GM12878 (cell line): ENCODE measurements around the gene SSUH2. TPM values are rescaled to one million over a fixed set of nuclear protein-coding genes. Genes with fewer than 3 reads are reported as not detected.
"Not testable (repeated sequence)": the region's sequence is repeated elsewhere in the genome, so short reads cannot be mapped to it uniquely, and the experiment has no call there.

Experiments
- ATAC-seq: fragments of 200-7000 bp; cut with Tn5 transposase; 3 replicates; pipeline ENCODE4 v1.9.1; 2020; ENCODE audit warnings: mild to moderate bottlenecking, moderate library complexity
- BruUV-seq: library from RNA; stranded (reverse); fragments of 400-500 nt; replicated peaks from 2 replicates; lab custom pipeline; 2021; lab: Mats Ljungman, UMichigan
- CTCF ChIA-PET: fragments of 300-600 bp; sonication (Branson Sonifier 250); formaldehyde crosslinking; extraction: SDS; loops from one replicate; lab custom pipeline; 2021; ENCODE audit warnings: inconsistent platforms; lab: Yijun Ruan, JAX
- POLR2A ChIA-PET: fragments of 350-600 bp; formaldehyde crosslinking; extraction: SDS; loops from one replicate; lab custom pipeline; 2021; ENCODE audit warnings: inconsistent platforms; lab: Charles Lee
- RAD21 ChIA-PET: fragments of 300-600 bp; sonication (Branson Sonifier 250); formaldehyde crosslinking; loops from one replicate; lab custom pipeline; 2023; ENCODE audit warnings: antibody characterized with exemption; ENCODE audit not compliant: unreplicated experiment; lab: Charles Lee
- SMC1A ChIA-PET: fragments of 300-600 bp; sonication (Branson Sonifier 250); formaldehyde crosslinking; loops from one replicate; lab custom pipeline; 2023; ENCODE audit not compliant: unreplicated experiment, uncharacterized antibody; lab: Charles Lee
- DNase-seq: peaks from one replicate; pipeline ENCODE4 v3.0.0-alpha.2; 2011; ENCODE audit warnings: low read depth, low spot score
- FAIRE-seq: peaks from 3 replicates; lab custom pipeline; 2011; peaks lifted over from hg19 to GRCh38; lab: Jason Lieb, UNC
- H2AFZ ChIP-seq: 2 replicates; pipeline ENCODE4 v1.6.0; 2011; ENCODE audit warnings: low read depth, low read length, control low read depth; ENCODE audit not compliant: control insufficient read depth
- H3K27ac ChIP-seq: 2 replicates; pipeline ENCODE4 v1.5.1; 2011; ENCODE audit warnings: control low read depth; ENCODE audit not compliant: control insufficient read depth, insufficient read depth
- H3K27me3 ChIP-seq, 2 experiments: replicated peaks in 1 of 2; 2 replicates each; pipeline versions ENCODE4 v1.6.0 to v1.6.1; 2011; ENCODE audit warnings: low read length in 1 of 2; ENCODE audit not compliant: control insufficient read depth in 2 of 2, insufficient read depth in 2 of 2
- H3K36me3 ChIP-seq, 2 experiments: 2 replicates each; pipeline ENCODE4 v1.5.1; 2011; ENCODE audit warnings: low read length in 1 of 2; ENCODE audit not compliant: control insufficient read depth in 2 of 2, insufficient read depth in 2 of 2
- H3K4me1 ChIP-seq: 2 replicates; pipeline ENCODE4 v1.6.1; 2011; ENCODE audit warnings: mild to moderate bottlenecking, low read length, moderate library complexity, mixed read lengths; ENCODE audit not compliant: control insufficient read depth, insufficient read depth
- H3K4me2 ChIP-seq: 2 replicates; pipeline ENCODE4 v1.6.0; 2011; ENCODE audit warnings: control low read depth; ENCODE audit not compliant: control insufficient read depth, insufficient read depth
- H3K4me3 ChIP-seq: fragments of 200-600 bp; sonication (generic); 2 replicates; pipeline ENCODE4 v1.5.1; 2016
- H3K79me2 ChIP-seq: 2 replicates; pipeline ENCODE4 v1.6.0; 2011; ENCODE audit warnings: low read length; ENCODE audit not compliant: control insufficient read depth, insufficient read depth
- H3K9ac ChIP-seq: 2 replicates; pipeline ENCODE4 v1.8.0; 2011; ENCODE audit warnings: low read length, control low read depth, mixed read lengths; ENCODE audit not compliant: control insufficient read depth, insufficient read depth
- H3K9me3 ChIP-seq: replicated peaks from 3 replicates; pipeline ENCODE4 v1.5.1; 2011; ENCODE audit warnings: mild to moderate bottlenecking, low read length; ENCODE audit not compliant: control insufficient read depth, insufficient read depth
- H4K20me1 ChIP-seq: 2 replicates; pipeline ENCODE4 v1.6.0; 2011; ENCODE audit not compliant: control insufficient read depth, insufficient read depth
- BHLHE40 ChIP-seq, 2 experiments: fragments of 450-650 bp in 1 of 2; IDR thresholded peaks; 2 replicates each; pipeline ENCODE4 v1.6.1; 2011 to 2017; ENCODE audit warnings: low read depth in 2 of 2, borderline replicate concordance in 1 of 2, improper control_type of control experiment in 1 of 2, low read length in 1 of 2, mild to moderate bottlenecking in 1 of 2
- CREM ChIP-seq: IDR thresholded peaks from 2 replicates; pipeline ENCODE4 v1.6.1; 2014; ENCODE audit warnings: antibody characterized with exemption, low read depth
- REST ChIP-seq: IDR thresholded peaks from 2 replicates; pipeline ENCODE4 v1.6.1; 2012; ENCODE audit warnings: mild to moderate bottlenecking, low read depth, low read length
- SKIL ChIP-seq: fragments of 450-650 bp; IDR thresholded peaks from 2 replicates; pipeline ENCODE4 v1.6.1; 2017; ENCODE audit warnings: mild to moderate bottlenecking, low read depth, inconsistent platforms; ENCODE audit not compliant: poor library complexity, severe bottlenecking
- TCF3 ChIP-seq: IDR thresholded peaks from 2 replicates; pipeline ENCODE4 v1.6.1; 2012; ENCODE audit warnings: low read depth, mild to moderate bottlenecking, low read length, borderline replicate concordance; ENCODE audit not compliant: insufficient read depth
- WGBS: methylation state at CpG from one replicate; pipeline ENCODE4 v1.1.6; 2016; ENCODE audit warnings: low lambda C conversion rate; ENCODE audit not compliant: insufficient replicate concordance, insufficient coverage; ENCODE audit errors: missing lambda C conversion rate; 5-methylcytosine and 5-hydroxymethylcytosine counted together
- in situ Hi-C: fragments of 300-500 bp; cut with MboI; formaldehyde crosslinking; loops from 9 replicates; pipeline ENCODE4 v1.14.3; 2018; ENCODE audit warnings: mixed read lengths
- intact Hi-C: fragments of 100-400 bp; cut with micrococcal nuclease; formaldehyde crosslinking; loops from one replicate; pipeline ENCODE4 v1.14.2; 2022; ENCODE audit not compliant: unreplicated experiment
- polyA plus RNA-seq, 11 experiments: library from polyadenylated mRNA; depleted of rRNA in 4 of 11; unstranded in 6 of 11; stranded (reverse) in 5 of 11; fragments of >200 nt; fragmentation: Nextera tagmentation in 4 of 11; fragmentation: Illumina TruSeq in 1 of 11; extraction: Ambion mirVana in 4 of 11; extraction: Trizol in 1 of 11; gene quantifications; 1 replicate in 1 of 11; 2 replicates in 10 of 11; pipeline versions ENCODE4 v1.2.1 to v1.2.3, GENCODE V29; 2011 to 2016; ENCODE audit warnings: inconsistent platforms in 2 of 11, missing spikeins in 2 of 11, low read depth in 1 of 11
- total RNA-seq, 4 experiments: library from RNA; depleted of rRNA in 3 of 4; stranded (reverse); fragments of >200 nt in 3 of 4; fragmentation: Illumina TruSeq in 1 of 4; extraction: Trizol in 1 of 4; gene quantifications; 2 replicates each; pipeline versions ENCODE4 v1.2.1 to v1.2.3, GENCODE V29; 2013 to 2021

SSUH2 gene
- total and polyA plus RNA-seq, 10 of the 15 experiments (the other 5 are each of a cell fraction or from before 2014, with no cell fraction given), result 0.09 to 0.26 TPM; not detected in 8

- TF ChIP-seq SKIL (no peak), CREM (no peak), TCF3 (no peak), REST (no peak), BHLHE40 (IDR thresholded peaks at IDR 0.05; ENCODE audit: borderline replicate concordance in 1 of 2, low read depth in 2 of 2, low read length in 1 of 2) (no peak)
Measured at GRCh38 chr3:8644748-8645390, at the start of gene SSUH2 (continued).

- H3K27ac ChIP-seq, ATAC-seq, H3K79me2 ChIP-seq, H3K9me3 ChIP-seq, intact Hi-C loops, H3K4me2 ChIP-seq, H3K4me3 ChIP-seq, H3K27me3 ChIP-seq, POLR2A ChIA-PET, FAIRE-seq, DNase-seq, in situ Hi-C loops, H4K20me1 ChIP-seq, RAD21 ChIA-PET, H3K4me1 ChIP-seq, H2AFZ ChIP-seq, H3K9ac ChIP-seq, BruUV-seq, SMC1A ChIA-PET, H3K36me3 ChIP-seq: not testable (repeated sequence)
- 87% methylated on average over 9 of the region's 9 CpGs for WGBS
- CTCF ChIA-PET, result interaction anchor here (0.8 kb wide), 1 partner anchor 27 kb away, joined by 3 read pairs; no protein-coding TSS in a partner anchor
Measured at GRCh38 chr3:8691295-8691694, 46.7 kb upstream of the SSUH2 start.

GRCh38 chr3:8684992-8685391 lies 40.4 kb upstream of the SSUH2 start:
- H3K27me3 ChIP-seq, H3K9me3 ChIP-seq, H3K79me2 ChIP-seq, FAIRE-seq, H3K9ac ChIP-seq, H4K20me1 ChIP-seq, H3K4me2 ChIP-seq, H3K4me3 ChIP-seq, SMC1A ChIA-PET, ATAC-seq, DNase-seq, H3K36me3 ChIP-seq, RAD21 ChIA-PET, H2AFZ ChIP-seq, CTCF ChIA-PET, POLR2A ChIA-PET, H3K4me1 ChIP-seq, H3K27ac ChIP-seq, BruUV-seq, in situ Hi-C loops: not testable (repeated sequence)
- WGBS, result 41% methylated on average over 6 of the region's 6 CpGs
- intact Hi-C loops, result loop anchor here (5.0 kb wide), 1 partner anchor 82 kb away; the partner anchor contains the start of gene OXTR
